IMR-90 (cell line): ENCODE measurements around the gene CYB561A3. TPM values are rescaled to one million over a fixed set of nuclear protein-coding genes. Genes with fewer than 3 reads are reported as not detected.
A peak's percentile ranks its signal among the peaks of the same experiment; 100 is the strongest.

Experiments used
- ATAC-seq: fragments of 200-7000 bp; cut with Tn5 transposase; 2 replicates; pipeline ENCODE4 v1.9.1; 2020; ENCODE audit warnings: low read depth, mild to moderate bottlenecking, moderate library complexity
- BruUV-seq: library from RNA; stranded (reverse); fragments of 400-500 nt; replicated peaks from 2 replicates; lab custom pipeline; 2021; lab: Mats Ljungman, UMichigan
- CTCF ChIA-PET: fragments of 300-600 bp; formaldehyde crosslinking; extraction: SDS; loops from one replicate; lab custom pipeline; 2021; ENCODE audit warnings: antibody characterized with exemption; lab: Yijun Ruan, JAX
- POLR2A ChIA-PET: fragments of 300-600 bp; sonication (Branson Sonifier 250); formaldehyde crosslinking; loops from one replicate; lab custom pipeline; 2022; ENCODE audit warnings: antibody characterized with exemption; ENCODE audit not compliant: unreplicated experiment; lab: Charles Lee
- DNase-seq: peaks from one replicate; pipeline ENCODE4 v3.0.0; 2013
- H2AFZ ChIP-seq: replicated peaks from 2 replicates; pipeline ENCODE3; 2013; ENCODE audit warnings: low read length, mild to moderate bottlenecking; ENCODE audit not compliant: poor library complexity
- H2AK5ac ChIP-seq: 2 replicates; pipeline ENCODE4 v1.6.1; 2013; ENCODE audit warnings: low read depth, low read length, inconsistent platforms
- H2AK9ac ChIP-seq: replicated peaks from 2 replicates; pipeline ENCODE3; 2013; ENCODE audit warnings: mild to moderate bottlenecking, low read depth, low read length, moderate library complexity; ENCODE audit not compliant: poor library complexity
- H2BK120ac ChIP-seq: 2 replicates; pipeline ENCODE4 v1.6.1; 2013; ENCODE audit warnings: low read depth, low read length, inconsistent platforms
- H2BK15ac ChIP-seq: 3 replicates; pipeline ENCODE4 v1.6.1; 2013; ENCODE audit warnings: low read depth, low read length, inconsistent platforms
- H2BK20ac ChIP-seq: 2 replicates; pipeline ENCODE4 v1.6.1; 2013; ENCODE audit warnings: low read depth, mild to moderate bottlenecking, inconsistent platforms, low read length, moderate library complexity
- H2BK5ac ChIP-seq: 2 replicates; pipeline ENCODE4 v1.6.1; 2013; ENCODE audit warnings: mild to moderate bottlenecking, low read depth, low read length, inconsistent platforms; ENCODE audit not compliant: poor library complexity, severe bottlenecking
- H3K14ac ChIP-seq: replicated peaks from 2 replicates; pipeline ENCODE4 v1.6.1; 2013; ENCODE audit warnings: low read depth, low read length, inconsistent platforms
- H3K18ac ChIP-seq: 2 replicates; pipeline ENCODE4 v1.6.1; 2013; ENCODE audit warnings: low read depth, low read length, control low read depth
- H3K23ac ChIP-seq: 2 replicates; pipeline ENCODE4 v1.6.1; 2013; ENCODE audit warnings: low read depth, low read length, inconsistent platforms
- H3K27ac ChIP-seq: 2 replicates; pipeline ENCODE4 v1.5.1; 2013; ENCODE audit warnings: mild to moderate bottlenecking, control low read depth, low read length; ENCODE audit not compliant: insufficient read depth
- H3K27me3 ChIP-seq: 2 replicates; pipeline ENCODE4 v1.6.1; 2013; ENCODE audit warnings: low read length; ENCODE audit not compliant: control insufficient read depth, insufficient read depth
- H3K36me3 ChIP-seq: 2 replicates; pipeline ENCODE4 v1.6.1; 2013; ENCODE audit warnings: low read length, mixed read lengths; ENCODE audit not compliant: control insufficient read depth, insufficient read depth
- H3K4ac ChIP-seq: 2 replicates; pipeline ENCODE4 v1.6.1; 2013; ENCODE audit warnings: low read depth, low read length, inconsistent platforms
- H3K4me1 ChIP-seq: 2 replicates; pipeline ENCODE4 v1.6.1; 2013; ENCODE audit warnings: low read length, mixed read lengths; ENCODE audit not compliant: control insufficient read depth, insufficient read depth
- H3K4me2 ChIP-seq: 2 replicates; pipeline ENCODE4 v1.6.1; 2013; ENCODE audit warnings: low read depth, mild to moderate bottlenecking, control low read depth, low read length, moderate library complexity
- H3K4me3 ChIP-seq: 2 replicates; pipeline ENCODE4 v1.5.1; 2013; ENCODE audit warnings: low read depth, mild to moderate bottlenecking, control low read depth, low read length, moderate library complexity; ENCODE audit not compliant: insufficient read depth
- H3K56ac ChIP-seq: 2 replicates; pipeline ENCODE4 v1.6.1; 2013; ENCODE audit warnings: low read length, inconsistent platforms; ENCODE audit not compliant: insufficient read depth; ENCODE audit errors: extremely low read depth
- H3K79me1 ChIP-seq, 2 experiments: 2 replicates each; pipeline ENCODE4 v1.6.1; 2013; ENCODE audit warnings: low read length in 2 of 2, inconsistent platforms in 1 of 2, low read depth in 1 of 2
- H3K9ac ChIP-seq: 2 replicates; pipeline ENCODE4 v1.6.1; 2013; ENCODE audit warnings: low read depth, low read length, control low read depth
- H3K9me1 ChIP-seq: 2 replicates; pipeline ENCODE4 v1.6.1; 2013; ENCODE audit warnings: low read length, inconsistent platforms; ENCODE audit not compliant: insufficient read depth
- H3K9me3 ChIP-seq: 2 replicates; pipeline ENCODE4 v1.6.1; 2013; ENCODE audit warnings: low read length; ENCODE audit not compliant: control insufficient read depth, insufficient read depth
- H4K20me1 ChIP-seq: 2 replicates; pipeline ENCODE4 v1.6.1; 2013; ENCODE audit warnings: low read length, inconsistent platforms; ENCODE audit not compliant: insufficient read depth
- H4K5ac ChIP-seq: 2 replicates; pipeline ENCODE4 v1.6.1; 2013; ENCODE audit warnings: mild to moderate bottlenecking, low read depth, low read length, control low read depth
- H4K8ac ChIP-seq, 2 experiments: 2 replicates each; pipeline ENCODE4 v1.6.1; 2013; ENCODE audit warnings: low read depth in 2 of 2, low read length in 2 of 2, control low read depth in 1 of 2, inconsistent platforms in 1 of 2
- H4K91ac ChIP-seq: 2 replicates; pipeline ENCODE4 v1.6.1; 2013; ENCODE audit warnings: low read depth, low read length, inconsistent platforms; ENCODE audit not compliant: insufficient read depth
- BHLHE40 ChIP-seq: fragments of 150-350 bp; IDR thresholded peaks from 2 replicates; pipeline ENCODE4 v1.6.1; 2016; ENCODE audit warnings: mild to moderate bottlenecking, low read depth, low read length
- CTCF ChIP-seq: conservative IDR thresholded peaks from 2 replicates; pipeline ENCODE4 v1.5.1; 2012; ENCODE audit warnings: mild to moderate bottlenecking, low read depth, low read length, improper control_type of control experiment
- FOS ChIP-seq: fragments of 150-350 bp; IDR thresholded peaks from 2 replicates; pipeline ENCODE4 v1.6.1; 2016; ENCODE audit warnings: low read depth, low read length
- MXI1 ChIP-seq: IDR thresholded peaks from 2 replicates; pipeline ENCODE4 v1.6.1; 2012; ENCODE audit warnings: low read depth, mild to moderate bottlenecking, low read length, moderate library complexity, borderline replicate concordance
- NFE2L2 ChIP-seq: fragments of 150-350 bp; IDR thresholded peaks from 2 replicates; pipeline ENCODE4 v1.6.1; 2016; ENCODE audit warnings: low read depth, mild to moderate bottlenecking, low read length
- POLR2A ChIP-seq: IDR thresholded peaks from 2 replicates; pipeline ENCODE4 v1.6.1; 2012; ENCODE audit warnings: mild to moderate bottlenecking, low read depth, low read length
- RAD21 ChIP-seq: IDR thresholded peaks from 2 replicates; pipeline ENCODE4 v1.6.1; 2012; ENCODE audit warnings: low read length, improper control_type of control experiment
- RCOR1 ChIP-seq: IDR thresholded peaks from 2 replicates; pipeline ENCODE4 v1.6.1; 2012; ENCODE audit warnings: mild to moderate bottlenecking, low read length, improper control_type of control experiment; ENCODE audit not compliant: insufficient replicate concordance
- RFX5 ChIP-seq: IDR thresholded peaks from 2 replicates; pipeline ENCODE4 v1.8.0; 2012; ENCODE audit warnings: low read depth, mild to moderate bottlenecking, low read length, moderate library complexity
- WGBS, 2 experiments: methylation state at CpG; one replicate each; pipeline versions ENCODE4 v1.1.5 to v1.1.7; 2013; ENCODE audit warnings: missing lambda C conversion rate in 2 of 2; ENCODE audit not compliant: insufficient read length in 1 of 2; ENCODE audit errors: extremely low coverage in 2 of 2; 5-methylcytosine and 5-hydroxymethylcytosine counted together
- dilution Hi-C: fragments of 300-500 bp; cut with HindIII; formaldehyde crosslinking; loops from one replicate; pipeline ENCODE4 v1.14.3; 2018; ENCODE audit warnings: low sequenced_read_pairs; ENCODE audit not compliant: unreplicated experiment
- in situ Hi-C: fragments of 300-500 bp; cut with MboI; formaldehyde crosslinking; loops from 3 replicates; pipeline ENCODE4 v1.14.3; 2019; ENCODE audit warnings: low sequenced_read_pairs, inconsistent platforms, mixed read lengths
- intact Hi-C: fragments of 100-400 bp; cut with micrococcal nuclease; formaldehyde crosslinking; loops from 2 replicates; pipeline ENCODE4 v1.10.0; 2022
- polyA plus RNA-seq, 3 experiments: library from polyadenylated mRNA; depleted of rRNA; stranded (reverse); fragments of >200 nt; gene quantifications; 2 replicates each; pipeline ENCODE4 v1.2.3, GENCODE V29; 2012; ENCODE audit warnings: low replicate concordance in 1 of 3
- total RNA-seq: library from RNA; depleted of rRNA; stranded (reverse); fragments of >200 nt; gene quantifications from 2 replicates; pipeline ENCODE4 v1.2.3, GENCODE V29; 2012
- TF ChIP-seq, protein P1 (sequence below): fragments of 150-350 bp; IDR thresholded peaks from 2 replicates; pipeline ENCODE4 v1.6.1; 2017; ENCODE audit warnings: mild to moderate bottlenecking, antibody characterized with exemption, low read length, low read depth

Gene CYB561A3
- total and polyA plus RNA-seq, 2 of the 4 experiments (the other 2 are of a cell fraction) = 13.6 to 39.2 TPM

- ChIA-PET POLR2A (no interaction called here), CTCF (no interaction called here)
- no peak overlapping the region for H3K4me2 ChIP-seq
- H3K9me1 ChIP-seq = peaks cover 9% of the 10 kb centered on the region
- no peak overlapping the region for H3K4ac ChIP-seq
- H2BK15ac ChIP-seq = no peak overlapping the region
- H3K27ac ChIP-seq = no peak overlapping the region
- no peak overlapping the region for H4K5ac ChIP-seq
- ATAC-seq = no peak
- H3K23ac ChIP-seq = no peak overlapping the region
- 90% methylated on average over 3 of the region's 15 CpGs; no CpG with 5 or more reads in 1 of the 2 experiments for WGBS, 2 experiments
- H4K8ac ChIP-seq = no peak overlapping the region
- intact Hi-C loops = no loop called here
- no peak for DNase-seq
- no peak overlapping the region for H3K18ac ChIP-seq
- H3K4me1 ChIP-seq = no peaks in the 10 kb centered on the region
- H3K27me3 ChIP-seq = no peaks in the 10 kb centered on the region
- H3K79me1 ChIP-seq = peaks cover 7 to 11% of the 10 kb centered on the region in 2 experiments; a peak in 3 of 4 replicates
- no peak overlapping the region for H3K14ac ChIP-seq
- H4K20me1 ChIP-seq = no peaks in the 10 kb centered on the region
- in situ Hi-C loops = no loop called here
- H2BK5ac ChIP-seq = no peak overlapping the region
- H3K9ac ChIP-seq = no peak overlapping the region
- H2AK9ac ChIP-seq = peak overlapping the region; percentile 3
- H2AFZ ChIP-seq = no peak overlapping the region
- BruUV-seq = no TSS peak
- no peak overlapping the region for H4K91ac ChIP-seq
- no peak overlapping the region for H2AK5ac ChIP-seq
- H3K9me3 ChIP-seq = no peaks in the 10 kb centered on the region
- no peak overlapping the region for H3K4me3 ChIP-seq
- no peak overlapping the region for H2BK20ac ChIP-seq
- no peak for TF ChIP-seq RCOR1
- no peak for TF ChIP-seq MXI1
- TF ChIP-seq RFX5 = no peak
- TF ChIP-seq FOS = no peak
- TF ChIP-seq POLR2A = no peak
- no peak for TF ChIP-seq CTCF
- TF ChIP-seq BHLHE40 = no peak
- no peak for TF ChIP-seq NFE2L2
- TF ChIP-seq RAD21 = no peak
- TF ChIP-seq, protein P1, sequence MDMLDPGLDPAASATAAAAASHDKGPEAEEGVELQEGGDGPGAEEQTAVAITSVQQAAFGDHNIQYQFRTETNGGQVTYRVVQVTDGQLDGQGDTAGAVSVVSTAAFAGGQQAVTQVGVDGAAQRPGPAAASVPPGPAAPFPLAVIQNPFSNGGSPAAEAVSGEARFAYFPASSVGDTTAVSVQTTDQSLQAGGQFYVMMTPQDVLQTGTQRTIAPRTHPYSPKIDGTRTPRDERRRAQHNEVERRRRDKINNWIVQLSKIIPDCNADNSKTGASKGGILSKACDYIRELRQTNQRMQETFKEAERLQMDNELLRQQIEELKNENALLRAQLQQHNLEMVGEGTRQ = no peak
- dilution Hi-C loops = no loop called here
- H2BK120ac ChIP-seq = no peak overlapping the region
- no peak overlapping the region for H3K56ac ChIP-seq
- peaks cover 45% of the 10 kb centered on the region for H3K36me3 ChIP-seq
Measured at GRCh38 chr11:61353131-61354067, 8.3 kb downstream of the CYB561A3 start.
